Type B pancreatic cell (in vitro differentiated cells): ENCODE results near the gene LIMS1. TPM values are rescaled to one million over a fixed set of nuclear protein-coding genes. Genes with fewer than 3 reads are reported as not detected.

Experiments used
- DNase-seq: peaks from one replicate; pipeline ENCODE4 v3.0.0; 2021; ENCODE audit warnings: mixed read lengths; ENCODE audit not compliant: unreplicated experiment; ENCODE audit errors: extremely low spot score
- H3K27ac Mint-ChIP-seq: 2 replicates; pipeline ENCODE4 v1.8.0; 2021; ENCODE audit warnings: mild to moderate bottlenecking, mixed read lengths
- H3K27me3 Mint-ChIP-seq: 2 replicates; pipeline ENCODE4 v1.8.0; 2021; ENCODE audit warnings: mixed read lengths
- H3K36me3 Mint-ChIP-seq: 2 replicates; pipeline ENCODE4 v1.8.0; 2021; ENCODE audit warnings: mixed read lengths
- H3K4me1 Mint-ChIP-seq: one replicate; pipeline ENCODE4 v1.8.0; 2021; ENCODE audit warnings: mixed read lengths; ENCODE audit not compliant: unreplicated experiment
- H3K4me3 Mint-ChIP-seq: 2 replicates; pipeline ENCODE4 v1.8.0; 2021; ENCODE audit warnings: mild to moderate bottlenecking, mixed read lengths
- H3K9me3 Mint-ChIP-seq: 2 replicates; pipeline ENCODE4 v1.8.0; 2021; ENCODE audit warnings: mixed read lengths
- CTCF ChIP-seq: fragments of 200-600 bp; sonication (generic); conservative IDR thresholded peaks from 2 replicates; pipeline ENCODE4 v1.5.0; 2021; ENCODE audit warnings: antibody characterized with exemption, mild to moderate bottlenecking
- total RNA-seq: library from RNA; stranded (reverse); gene quantifications from 2 replicates; pipeline ENCODE4 v1.2.1, GENCODE V29; 2021; ENCODE audit warnings: low replicate concordance

LIMS1 gene
- total RNA-seq, 1 donor from 2014 or later, result 43.5 TPM

- DNase-seq, result no peak
- TF ChIP-seq CTCF, result no peak
- no peaks in the 10 kb centered on the region for H3K36me3 Mint-ChIP-seq
- no peak overlapping the region for H3K4me3 Mint-ChIP-seq
- H3K4me1 Mint-ChIP-seq, result peaks cover 30% of the 10 kb centered on the region
- no peaks in the 10 kb centered on the region for H3K9me3 Mint-ChIP-seq
- H3K27me3 Mint-ChIP-seq, result no peaks in the 10 kb centered on the region
- H3K27ac Mint-ChIP-seq, result no peak overlapping the region
These were observed 92.7 kb downstream of the LIMS1 start for GRCh38 chr2:108626995-108627394.

- no peak for TF ChIP-seq CTCF
- DNase-seq, result no peak
- H3K36me3 Mint-ChIP-seq, result no peaks in the 10 kb centered on the region
- no peaks in the 10 kb centered on the region for H3K27me3 Mint-ChIP-seq
- H3K4me1 Mint-ChIP-seq, result peaks cover 34% of the 10 kb centered on the region
- no peak overlapping the region for H3K27ac Mint-ChIP-seq
- H3K9me3 Mint-ChIP-seq, result no peaks in the 10 kb centered on the region
- H3K4me3 Mint-ChIP-seq, result no peak overlapping the region
These were observed 93.8 kb downstream of the LIMS1 start for GRCh38 chr2:108627911-108628567.

GRCh38 chr2:108628936-108629335, 94.7 kb downstream of the LIMS1 start:
- Mint-ChIP-seq H3K4me1 (peaks cover 36% of the 10 kb centered on the region), H3K27ac (no peak overlapping the region), H3K9me3 (no peaks in the 10 kb centered on the region), H3K36me3 (no peaks in the 10 kb centered on the region), H3K4me3 (no peak overlapping the region), H3K27me3 (no peaks in the 10 kb centered on the region)
- no peak for DNase-seq
- no peak for TF ChIP-seq CTCF

- H3K4me1 Mint-ChIP-seq, result peaks cover 33% of the 10 kb centered on the region
- no peak for TF ChIP-seq CTCF
- no peak overlapping the region for H3K4me3 Mint-ChIP-seq
- H3K36me3 Mint-ChIP-seq, result no peaks in the 10 kb centered on the region
- DNase-seq, result no peak
- H3K27ac Mint-ChIP-seq, result no peak overlapping the region
- no peaks in the 10 kb centered on the region for H3K9me3 Mint-ChIP-seq
- no peaks in the 10 kb centered on the region for H3K27me3 Mint-ChIP-seq
These were observed 95.1 kb downstream of the LIMS1 start for GRCh38 chr2:108629417-108629816.

GRCh38 chr2:108630567-108631405, 96.5 kb downstream of the LIMS1 start:
- DNase-seq, result no peak
- no peaks in the 10 kb centered on the region for H3K36me3 Mint-ChIP-seq
- H3K27ac Mint-ChIP-seq, result no peak overlapping the region
- no peaks in the 10 kb centered on the region for H3K9me3 Mint-ChIP-seq
- H3K4me3 Mint-ChIP-seq, result no peak overlapping the region
- peaks cover 30% of the 10 kb centered on the region for H3K4me1 Mint-ChIP-seq
- H3K27me3 Mint-ChIP-seq, result no peaks in the 10 kb centered on the region
- TF ChIP-seq CTCF, result no peak
